ENCODE measurements around the gene MAP3K8. TPM values are rescaled to one million over a fixed set of nuclear protein-coding genes. Genes with fewer than 3 reads are reported as not detected.

The MAP3K8 gene
- polyA plus RNA-seq (2012; ENCODE audit: insufficient read length, low read depth): 1.7 TPM

- TF ChIP-seq FOXP2 (optimal IDR thresholded peaks at IDR 0.05; ENCODE audit: borderline replicate concordance, extremely low read depth, extremely low read length, insufficient read depth) (no peak), SIN3A (IDR thresholded peaks at IDR 0.05; ENCODE audit: borderline replicate concordance, insufficient read depth, low read length) (no peak), REST (IDR thresholded peaks at IDR 0.05; ENCODE audit: insufficient read depth in 1 of 2, low read depth in 2 of 2, low read length in 2 of 2) (no peak), POLR2AphosphoS5 (IDR thresholded peaks at IDR 0.05; ENCODE audit: low read depth, low read length) (peak; percentile 59), TAF1 (IDR thresholded peaks at IDR 0.05; ENCODE audit: borderline replicate concordance, insufficient read depth, low read length) (peak; percentile 68; the same call in 1 of the 2 replicates)
Observed at GRCh38 chr10:30433730-30434272, at the start of gene MAP3K8. TSS of gene MAP3K8 (plus strand) at chr10:30434184. CDS start at chr10:30438939, 4,755 bp downstream.

- TF ChIP-seq SIN3A (IDR thresholded peaks at IDR 0.05; ENCODE audit: borderline replicate concordance, insufficient read depth, low read length) (no peak), TAF1 (IDR thresholded peaks at IDR 0.05; ENCODE audit: borderline replicate concordance, insufficient read depth, low read length) (no peak), POLR2AphosphoS5 (IDR thresholded peaks at IDR 0.05; ENCODE audit: low read depth, low read length) (no peak), REST (IDR thresholded peaks at IDR 0.05; ENCODE audit: insufficient read depth in 1 of 2, low read depth in 2 of 2, low read length in 2 of 2) (no peak), FOXP2 (optimal IDR thresholded peaks at IDR 0.05; ENCODE audit: borderline replicate concordance, extremely low read depth, extremely low read length, insufficient read depth) (no peak)
Observed at GRCh38 chr10:30384701-30385201, 49.2 kb upstream of the MAP3K8 start.

- TF ChIP-seq SIN3A (IDR thresholded peaks at IDR 0.05; ENCODE audit: borderline replicate concordance, insufficient read depth, low read length) (no peak), FOXP2 (optimal IDR thresholded peaks at IDR 0.05; ENCODE audit: borderline replicate concordance, extremely low read depth, extremely low read length, insufficient read depth) (no peak), POLR2AphosphoS5 (IDR thresholded peaks at IDR 0.05; ENCODE audit: low read depth, low read length) (no peak), TAF1 (IDR thresholded peaks at IDR 0.05; ENCODE audit: borderline replicate concordance, insufficient read depth, low read length) (no peak), REST (IDR thresholded peaks at IDR 0.05; ENCODE audit: insufficient read depth in 1 of 2, low read depth in 2 of 2, low read length in 2 of 2) (no peak)
Observed at GRCh38 chr10:30386801-30387588, 47.0 kb upstream of the MAP3K8 start.

- TF ChIP-seq SIN3A (IDR thresholded peaks at IDR 0.05; ENCODE audit: borderline replicate concordance, insufficient read depth, low read length) (no peak), TAF1 (IDR thresholded peaks at IDR 0.05; ENCODE audit: borderline replicate concordance, insufficient read depth, low read length) (no peak), REST (IDR thresholded peaks at IDR 0.05; ENCODE audit: insufficient read depth in 1 of 2, low read depth in 2 of 2, low read length in 2 of 2) (no peak), POLR2AphosphoS5 (IDR thresholded peaks at IDR 0.05; ENCODE audit: low read depth, low read length) (no peak), FOXP2 (optimal IDR thresholded peaks at IDR 0.05; ENCODE audit: borderline replicate concordance, extremely low read depth, extremely low read length, insufficient read depth) (no peak)
Observed at GRCh38 chr10:30387646-30388243, 46.2 kb upstream of the MAP3K8 start.
